ENCODE measurements around the gene DPP7.
"Not testable (repeated sequence)": the region's sequence is repeated elsewhere in the genome, so short reads cannot be mapped to it uniquely, and the experiment has no call there.

DPP7 gene

DNA sequence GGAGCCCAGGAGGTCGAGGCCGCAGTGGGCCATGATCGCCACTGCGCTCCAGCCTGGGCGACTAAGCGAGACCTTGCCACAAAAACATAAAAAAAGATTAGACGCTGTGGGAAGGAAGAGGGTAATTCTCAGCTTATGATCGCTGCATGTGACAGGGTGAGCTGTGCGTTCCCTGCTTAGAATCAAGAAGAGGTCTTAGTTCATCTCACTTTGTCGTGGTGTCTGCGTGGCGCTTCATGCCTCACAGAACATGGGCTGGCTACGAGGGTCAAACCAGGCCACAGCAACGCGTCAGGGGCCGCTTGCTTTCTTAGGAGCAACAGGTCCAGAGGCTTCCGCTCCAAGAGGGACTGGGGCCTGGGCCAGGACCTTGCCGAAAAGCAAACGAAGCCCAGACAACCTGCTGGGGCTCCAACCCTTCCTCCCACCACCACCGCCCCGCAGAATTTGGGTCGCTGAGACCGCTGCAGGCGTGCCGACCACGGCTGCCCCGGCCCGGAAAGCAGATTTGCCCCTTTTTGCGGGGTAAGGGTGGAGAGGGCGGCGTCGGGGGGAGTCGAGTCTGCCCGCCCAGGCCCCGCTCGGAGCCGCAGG lies 14.4 kb upstream of the DPP7 start:
- DNase-seq = no peak

DNA sequence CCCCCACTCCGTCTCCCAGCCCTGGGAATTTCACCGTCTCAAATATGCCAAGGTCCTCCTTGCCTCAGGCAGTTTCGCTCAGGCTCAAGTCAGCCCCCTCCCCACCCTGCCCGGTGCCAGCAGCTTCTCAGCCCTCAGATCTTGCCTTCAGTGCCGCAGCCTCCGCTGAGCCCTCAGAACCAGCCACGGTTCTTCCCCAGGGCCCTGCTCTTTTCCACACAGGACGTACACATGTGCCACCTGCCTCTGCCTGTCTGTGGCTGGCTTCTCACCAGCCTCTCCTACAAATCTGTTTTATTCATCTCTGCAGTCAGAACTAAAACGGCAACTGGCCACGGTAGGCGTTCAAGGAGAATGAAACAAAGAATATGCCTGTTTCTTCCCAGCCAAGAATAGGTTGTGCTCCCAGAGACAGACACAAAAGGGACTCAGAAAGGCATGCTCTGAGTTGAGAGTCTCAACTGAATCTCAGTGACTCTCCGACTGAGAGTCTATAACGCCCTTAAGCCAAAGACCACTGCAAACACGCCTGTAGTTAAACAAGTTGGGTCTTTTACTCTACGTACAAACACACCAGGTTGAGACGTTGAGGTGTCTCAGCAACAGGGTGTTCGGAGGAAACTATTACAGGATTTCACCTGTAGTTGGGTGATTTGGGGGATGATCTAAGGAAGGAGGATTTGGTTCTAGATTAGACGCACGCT lies 13.8 kb upstream of the DPP7 start:
- DNase-seq = no peak

DNA sequence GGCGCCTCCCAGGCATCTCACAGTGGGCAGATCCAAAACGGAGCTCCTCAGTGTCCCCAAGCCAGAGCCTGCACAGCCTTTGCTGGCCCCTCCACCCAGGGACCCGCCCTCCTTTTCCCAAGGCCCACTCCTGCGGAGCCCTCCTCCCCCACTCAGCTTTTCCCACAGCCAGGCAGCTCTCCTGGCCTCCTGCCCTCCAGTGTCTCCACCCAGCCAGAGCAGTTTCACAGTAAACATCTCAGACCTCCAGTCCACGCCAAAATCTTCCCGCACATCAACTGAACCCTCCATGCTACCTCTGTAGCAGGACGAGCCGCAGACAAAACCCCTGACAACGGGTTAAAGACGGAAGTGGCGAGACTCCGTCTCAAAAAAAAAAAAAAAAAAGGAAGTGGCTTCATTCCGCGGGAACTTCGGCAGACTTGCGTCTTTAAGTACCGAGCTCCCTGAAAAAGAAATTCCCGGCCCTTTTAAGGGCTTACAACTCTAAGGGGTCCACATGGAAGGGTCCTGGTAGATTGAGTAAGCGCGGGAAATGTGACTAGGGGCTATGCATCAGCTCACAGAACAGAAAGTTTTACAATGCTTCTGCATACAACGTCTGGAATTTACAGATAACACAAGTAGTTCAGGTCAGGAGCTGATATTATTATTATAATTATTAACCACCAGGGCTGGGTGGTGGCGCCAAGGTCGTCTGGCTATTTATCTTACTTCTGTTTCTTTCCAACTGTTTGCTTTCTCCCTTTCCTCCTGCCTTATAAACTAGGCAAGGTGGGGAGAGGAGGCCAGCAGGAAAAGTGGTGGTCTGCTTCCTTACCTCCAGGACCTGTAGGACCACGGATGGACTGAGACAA lies 13.0 kb upstream of the DPP7 start:
- DNase-seq = no peak

DNA sequence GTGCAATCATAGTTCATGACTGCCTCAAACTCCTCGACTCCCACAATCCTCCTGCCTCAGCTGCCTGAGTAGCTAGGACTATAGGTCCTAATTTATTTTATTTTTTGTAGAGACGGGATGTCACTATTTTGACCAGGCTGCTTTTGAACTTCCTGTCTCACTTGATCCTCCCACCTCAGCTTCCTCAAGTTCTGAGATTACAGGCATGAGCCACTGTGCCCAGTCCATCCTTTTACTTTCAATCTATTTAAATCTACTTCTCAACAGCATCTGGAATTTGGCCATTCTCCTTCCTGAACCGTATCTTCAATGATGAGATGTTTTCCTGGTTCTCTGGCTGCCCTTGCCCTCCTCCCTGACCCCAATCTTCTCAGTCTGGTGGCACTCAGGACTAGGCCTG lies 12.3 kb upstream of the DPP7 start:
- no peak for DNase-seq

DNA sequence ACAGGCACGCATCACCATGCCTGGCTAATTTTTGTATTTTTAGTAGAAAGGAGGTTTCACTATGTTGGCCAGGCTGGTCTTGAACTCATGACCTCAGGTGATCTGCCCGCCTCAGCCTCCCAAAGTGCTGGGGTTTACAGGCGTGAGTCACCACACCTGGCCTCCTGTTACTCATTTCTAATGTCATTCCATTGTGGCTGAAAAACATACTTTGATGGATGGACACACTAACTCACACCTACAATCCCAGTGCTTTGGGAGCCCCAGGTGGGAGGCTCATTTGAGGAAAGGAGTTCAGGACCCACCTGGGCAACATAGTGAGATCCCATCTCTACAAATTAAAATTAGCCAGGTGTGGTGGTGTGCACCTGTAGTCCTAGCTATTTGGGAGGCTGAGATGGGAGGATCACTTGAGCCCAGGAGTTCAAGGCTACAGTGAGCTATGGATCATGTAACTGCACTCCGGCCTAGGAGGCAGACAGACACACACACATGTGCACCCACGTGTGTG lies 9.5 kb upstream of the DPP7 start:
- not testable (repeated sequence) for DNase-seq

DNA sequence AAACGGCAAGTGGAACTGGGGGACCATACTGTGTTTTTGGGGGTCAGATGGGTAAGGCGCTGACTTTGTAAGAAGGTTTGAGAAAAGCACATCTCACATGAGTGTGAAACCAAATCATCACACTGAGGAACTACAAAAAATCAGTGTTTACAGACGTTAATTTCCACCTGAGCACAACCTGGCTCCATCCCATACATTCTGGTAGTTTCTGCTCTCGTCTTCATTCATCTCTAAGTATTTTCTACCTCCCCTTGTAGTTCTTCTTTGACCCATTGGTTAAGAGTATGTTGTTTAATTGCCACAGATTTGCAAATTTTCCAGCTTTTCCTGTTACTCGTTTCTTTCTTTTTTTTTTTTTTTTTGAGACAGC lies 8.9 kb upstream of the DPP7 start:
- DNase-seq = no peak

DNA sequence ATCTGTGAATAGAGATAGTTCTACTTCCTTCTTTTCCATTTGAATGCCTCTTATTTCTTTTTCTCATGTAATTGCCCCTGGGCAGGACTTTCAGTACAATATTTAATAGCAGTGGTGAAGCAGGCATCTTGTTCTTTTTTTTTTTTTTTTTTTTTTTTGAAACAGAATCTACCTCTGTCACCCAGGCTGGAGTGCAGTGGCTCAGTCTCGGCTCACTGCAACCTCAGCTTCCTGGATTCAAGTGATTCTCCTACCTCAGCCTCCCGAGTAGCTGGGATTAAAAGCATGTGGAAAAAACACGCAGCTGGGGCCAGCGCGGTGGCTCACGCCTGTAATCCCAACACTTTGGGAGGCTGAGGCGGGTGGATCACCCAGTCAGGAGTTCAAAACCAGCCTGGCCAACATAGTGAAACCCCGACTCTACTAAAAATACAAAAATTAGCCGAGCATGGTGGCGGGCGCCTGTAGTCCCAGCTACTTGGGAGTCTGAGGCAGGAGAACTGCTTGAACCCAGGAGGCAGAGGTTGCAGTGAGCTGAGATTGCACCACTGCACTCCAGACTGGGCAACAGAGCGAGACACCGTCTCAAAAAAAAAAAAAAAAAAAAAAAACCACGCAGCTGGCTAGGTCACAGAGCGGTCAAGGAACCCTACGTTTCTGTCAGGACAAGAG lies 8.4 kb upstream of the DPP7 start:
- DNase-seq = not testable (repeated sequence)

DNA sequence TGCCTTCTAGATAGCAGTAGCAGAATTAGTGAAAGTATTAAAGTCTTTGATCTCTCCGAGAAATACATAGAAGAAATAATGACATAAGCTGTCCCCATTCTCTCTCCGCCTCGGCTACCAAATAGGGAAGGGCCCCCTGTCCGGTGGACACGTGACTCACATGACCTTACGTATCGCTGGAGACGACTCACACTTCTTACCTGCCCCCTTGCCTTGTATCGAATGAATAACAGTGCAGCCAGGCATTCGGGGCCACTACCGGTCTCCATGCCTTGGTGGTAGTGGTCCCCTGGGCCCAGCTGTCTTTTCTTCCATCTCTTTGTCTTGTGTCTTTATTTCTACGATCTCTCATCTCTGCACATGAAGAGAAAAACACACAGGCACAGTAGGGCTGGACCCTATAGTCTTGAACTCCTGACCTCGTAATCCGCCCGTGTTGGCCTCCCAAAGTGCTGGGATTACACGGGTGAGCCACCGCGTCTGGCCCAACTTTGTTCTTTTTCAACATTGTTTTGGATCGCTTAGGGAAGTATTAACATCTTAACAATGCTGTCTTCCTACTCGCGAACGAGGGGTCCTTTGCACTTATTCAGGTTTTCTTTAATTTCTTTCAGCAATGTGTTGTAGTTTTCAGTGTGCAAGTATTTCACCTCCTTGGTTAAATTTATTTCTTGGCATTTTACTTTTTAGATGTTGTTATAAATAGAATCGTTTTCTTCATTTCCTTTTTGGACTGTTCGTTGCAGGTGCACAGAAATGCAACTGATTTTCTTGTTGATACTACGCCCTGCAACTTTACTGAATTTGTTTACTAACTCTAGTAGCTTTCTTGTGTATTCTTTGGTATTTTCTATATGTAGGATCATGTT lies 7.6 kb upstream of the DPP7 start:
- not testable (repeated sequence) for DNase-seq

DNA sequence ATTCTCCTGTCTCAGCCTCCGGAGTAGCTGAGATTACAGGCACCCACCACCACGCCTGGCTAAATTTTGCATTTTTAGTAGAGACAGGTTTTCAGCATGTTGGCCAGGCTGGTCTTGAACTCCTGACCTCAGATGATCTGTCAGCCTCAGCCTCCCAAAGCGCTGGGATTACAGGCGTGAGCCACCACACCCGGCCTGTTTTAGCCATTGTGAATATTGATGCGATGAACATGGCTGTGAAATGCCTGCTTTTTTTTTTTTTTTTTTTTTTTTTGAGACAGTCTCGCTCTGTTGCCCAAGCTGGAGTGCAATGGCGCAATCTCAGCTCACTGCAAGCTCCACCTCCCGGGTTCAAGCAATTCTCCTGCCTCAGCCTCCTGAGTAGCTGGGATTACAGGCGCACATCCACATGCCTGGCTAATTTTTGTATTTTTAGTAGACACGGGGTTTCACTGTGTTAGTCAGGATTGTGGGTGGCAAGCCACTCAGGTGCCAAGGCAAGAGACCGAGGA lies 3.6 kb upstream of the DPP7 start:
- DNase-seq = not testable (repeated sequence)

DNA sequence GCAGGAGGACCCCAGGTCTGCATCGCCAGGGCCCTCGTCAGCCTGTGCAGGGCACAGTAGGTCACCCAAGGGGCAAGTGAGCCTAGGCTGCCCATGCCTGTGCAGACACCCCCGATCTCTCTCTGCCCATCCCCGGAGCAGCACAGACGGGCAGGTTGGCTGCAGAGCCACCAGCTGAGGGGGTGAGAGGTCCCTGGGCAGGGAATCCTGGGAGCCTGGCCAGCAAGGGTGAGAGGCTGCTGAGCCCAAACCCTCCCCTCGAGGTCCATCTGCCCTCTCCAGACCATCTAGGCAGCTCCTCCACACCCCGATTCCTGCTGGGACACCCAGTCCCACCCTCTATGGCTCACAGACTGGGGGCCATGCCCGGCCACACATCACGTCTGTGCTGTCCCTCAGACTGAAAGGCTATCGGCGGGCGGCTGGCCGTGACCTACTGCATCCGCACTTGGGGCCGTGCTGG lies 2.8 kb upstream of the DPP7 start:
- DNase-seq = peak; percentile 45

DNA sequence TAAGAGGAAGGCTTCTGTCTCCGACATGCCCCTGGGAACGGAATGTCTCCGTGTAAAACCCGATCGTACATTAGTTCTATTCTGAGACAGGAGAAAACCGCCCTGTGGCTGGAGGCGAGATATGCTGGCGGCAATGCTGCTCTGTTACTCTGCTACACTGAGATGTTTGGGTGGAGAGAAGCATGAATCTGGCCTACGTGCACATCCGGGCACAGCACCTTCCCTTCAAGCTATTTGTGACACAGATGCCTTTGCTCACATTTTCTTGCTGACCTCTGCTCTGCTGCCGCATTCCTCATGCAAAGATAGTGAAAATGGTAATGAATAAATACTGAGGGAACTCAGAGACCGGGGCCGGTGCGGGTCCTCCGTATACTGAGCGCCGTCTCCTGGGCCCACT lies 2.2 kb upstream of the DPP7 start:
- peak; percentile 48 for DNase-seq

DNA sequence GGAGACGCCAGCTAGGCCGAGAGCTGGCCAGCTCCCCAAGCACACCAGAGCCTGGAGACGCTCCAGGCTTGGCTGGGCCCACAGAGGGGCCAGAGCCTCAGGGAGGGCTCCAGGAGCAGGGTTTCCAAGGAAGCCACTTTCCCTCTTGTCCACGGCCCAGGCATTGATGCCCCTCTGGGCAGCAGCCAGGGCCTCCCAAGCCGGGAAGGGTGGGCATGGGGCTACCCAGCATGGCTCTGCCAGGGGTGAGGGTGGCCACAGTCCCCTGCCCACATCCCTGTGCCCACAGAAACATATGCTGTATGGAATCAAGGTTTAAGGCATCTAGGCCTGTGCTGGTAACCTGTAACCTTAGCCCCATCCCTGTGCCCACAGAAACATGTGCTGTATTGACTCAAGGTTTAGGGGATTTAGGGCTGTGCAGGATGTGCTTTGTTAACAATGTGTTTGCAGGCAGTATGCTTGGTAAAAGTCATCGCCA lies 1.5 kb upstream of the DPP7 start:
- DNase-seq = no peak

DNA sequence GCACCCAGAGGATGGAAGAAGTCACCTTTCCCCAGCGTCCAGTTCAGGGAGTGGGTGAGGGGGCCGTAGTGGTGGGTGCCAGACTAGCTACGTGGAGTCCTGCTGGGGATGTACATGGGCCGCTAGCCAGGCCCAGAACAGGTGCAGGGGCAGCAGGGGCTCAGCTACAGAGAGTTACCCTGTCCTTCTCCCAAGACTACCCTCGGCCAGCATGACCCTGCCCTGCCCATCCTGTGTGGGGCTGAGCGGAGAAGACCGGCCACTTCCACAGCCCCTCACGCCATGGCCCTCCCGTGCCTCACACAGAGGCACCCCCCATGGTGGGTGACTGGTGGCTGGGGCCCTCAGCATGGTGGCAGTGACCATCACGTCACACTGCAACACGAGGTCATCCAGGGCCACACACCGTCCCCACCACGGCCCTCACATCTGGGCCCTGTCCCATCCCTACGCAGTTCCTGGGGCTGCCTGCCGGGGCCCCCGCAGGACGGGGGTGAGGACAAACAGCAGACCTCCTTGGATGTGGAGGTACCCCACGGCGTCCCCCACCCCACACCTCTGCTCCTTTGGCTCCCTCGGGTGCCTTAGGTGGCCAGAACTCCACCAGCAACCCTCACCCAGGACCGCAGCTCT lies 977 bp upstream of the DPP7 start:
- no peak for DNase-seq

DNA sequence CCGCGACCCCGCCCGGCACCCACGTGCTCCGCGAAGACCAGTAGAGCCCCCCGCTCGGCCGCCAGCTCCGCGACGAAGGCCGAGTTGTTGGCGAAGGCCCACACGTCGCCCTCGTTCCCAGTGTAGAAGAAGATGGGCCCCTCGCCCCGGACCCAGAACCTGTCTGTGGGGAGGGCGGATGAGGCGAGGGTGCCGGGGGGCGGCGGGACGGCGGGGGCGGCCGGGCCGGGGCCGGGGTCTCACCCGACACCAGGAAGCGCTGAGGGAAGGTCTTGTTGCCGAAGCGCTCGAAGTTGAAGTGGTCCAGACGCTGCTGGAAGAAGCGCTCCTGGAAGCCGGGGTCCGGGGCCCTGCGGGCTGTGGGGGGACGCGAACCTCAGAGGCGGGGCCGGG lies 317 bp downstream of the DPP7 start:
- no peak for DNase-seq

DNA sequence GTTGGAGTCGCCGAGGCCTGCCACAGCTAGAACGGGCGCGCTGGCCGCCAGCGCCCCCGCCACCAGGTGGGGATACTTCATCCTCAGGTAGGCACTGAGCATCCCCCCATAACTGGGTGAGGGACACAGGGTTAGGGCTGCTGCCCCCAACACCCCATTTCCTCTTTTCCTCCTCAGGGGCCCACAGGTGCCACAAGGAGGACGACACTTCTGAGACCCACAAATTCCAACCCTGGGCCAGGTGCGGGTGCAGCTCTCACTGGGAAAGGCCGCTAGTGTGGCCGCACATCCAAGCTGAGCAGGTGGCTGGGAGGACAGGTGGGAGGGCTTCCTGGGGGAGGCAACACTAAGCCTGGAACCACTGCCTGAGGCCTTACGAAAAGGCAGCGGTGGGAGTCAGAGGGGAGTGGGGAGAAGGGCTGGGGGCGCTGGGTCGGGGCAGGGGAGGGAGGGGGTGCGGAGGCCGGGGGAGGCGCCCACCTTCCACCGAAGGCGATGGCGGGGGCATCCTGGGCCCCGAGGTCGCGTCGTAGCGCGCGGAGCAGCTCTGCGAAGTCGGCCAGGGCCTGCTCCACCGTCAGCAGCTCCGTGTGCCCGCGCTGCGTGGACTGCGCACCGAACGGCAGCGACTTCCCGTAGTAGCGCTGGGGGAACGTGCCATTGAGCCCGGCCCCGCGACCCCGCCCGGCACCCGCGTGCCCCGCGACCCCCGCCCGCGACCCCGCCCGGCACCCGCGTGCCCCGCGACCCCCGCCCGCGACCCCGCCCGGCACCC lies 961 bp downstream of the DPP7 start:
- DNase-seq = no peak

DNA sequence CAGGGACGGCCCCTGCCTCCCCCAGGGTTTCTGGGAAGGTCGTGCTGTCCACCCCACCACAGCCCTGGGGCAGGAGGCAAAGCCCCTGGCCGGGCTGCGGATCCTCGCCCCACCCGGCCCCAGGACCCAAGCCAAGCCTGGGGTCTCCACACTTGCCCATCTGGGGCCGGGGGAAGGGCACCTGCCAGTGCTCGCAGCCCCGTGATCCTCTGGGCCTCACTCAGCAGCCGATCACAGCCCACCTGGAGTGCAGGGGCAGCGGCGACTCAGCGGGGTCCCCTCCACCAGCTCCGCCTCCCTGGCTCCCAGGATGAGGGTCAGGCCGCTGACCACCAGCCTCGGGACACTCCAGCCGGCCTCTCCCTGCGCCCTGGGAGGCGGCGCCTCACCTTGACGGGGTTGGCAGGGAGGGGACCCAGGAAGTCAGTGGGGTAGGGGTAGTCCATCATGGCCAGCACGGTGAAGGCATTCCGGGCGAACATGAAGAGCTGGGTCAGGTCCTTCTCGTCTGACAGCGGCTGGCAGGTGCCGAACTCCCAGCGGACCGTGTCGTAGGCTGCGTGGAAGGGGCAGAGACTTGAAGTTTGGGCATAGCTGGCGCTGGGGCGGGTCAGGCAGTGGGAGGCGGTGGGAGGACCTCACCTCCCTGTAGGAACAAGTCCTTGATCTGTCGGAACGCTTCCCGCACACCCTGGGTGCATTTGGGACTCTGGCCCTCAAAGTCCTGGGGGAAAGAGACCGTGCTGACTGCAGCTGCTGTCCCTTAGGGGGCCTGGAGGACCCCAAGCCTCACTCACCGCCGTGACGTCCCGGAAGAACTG lies 1.8 kb downstream of the DPP7 start:
- no peak for DNase-seq

DNA sequence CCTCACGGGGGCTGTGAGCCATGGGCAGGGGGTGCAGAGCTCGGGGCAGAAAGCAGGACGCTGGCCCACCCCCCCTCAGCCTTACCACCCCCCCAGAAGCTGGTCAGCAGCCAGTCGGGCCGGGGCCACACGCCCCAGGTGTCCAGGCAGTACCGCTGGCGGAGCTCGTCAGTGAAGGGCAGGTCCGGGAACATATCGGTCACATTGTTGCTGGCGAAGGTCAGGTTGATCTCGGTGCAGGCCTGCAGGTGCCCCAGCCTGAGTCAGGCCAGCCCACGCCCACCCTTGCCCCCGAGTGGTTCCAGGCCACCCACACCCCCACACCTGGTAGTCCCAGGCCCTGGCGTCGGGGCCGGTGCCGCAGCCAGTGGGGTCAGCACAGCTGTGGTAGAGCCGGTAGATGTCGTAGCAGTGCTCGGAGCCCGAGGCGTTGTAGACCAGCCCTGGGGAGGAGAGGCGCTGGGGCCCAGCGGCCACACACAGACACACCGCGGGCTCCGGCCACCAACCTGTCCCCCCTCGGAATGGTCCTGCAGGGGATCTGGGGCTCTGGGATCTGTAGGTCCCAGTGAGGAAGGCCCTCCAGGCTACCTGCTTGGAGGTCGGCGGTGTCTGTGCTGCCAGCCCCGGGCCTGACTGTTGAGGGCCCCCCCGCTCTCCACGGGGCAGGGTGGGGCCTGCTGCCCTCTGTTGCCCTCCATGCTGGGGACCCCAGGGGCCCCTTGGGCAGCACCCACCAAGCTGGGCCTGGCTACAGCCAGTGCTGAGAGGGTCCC lies 2.6 kb downstream of the DPP7 start:
- DNase-seq = no peak

DNA sequence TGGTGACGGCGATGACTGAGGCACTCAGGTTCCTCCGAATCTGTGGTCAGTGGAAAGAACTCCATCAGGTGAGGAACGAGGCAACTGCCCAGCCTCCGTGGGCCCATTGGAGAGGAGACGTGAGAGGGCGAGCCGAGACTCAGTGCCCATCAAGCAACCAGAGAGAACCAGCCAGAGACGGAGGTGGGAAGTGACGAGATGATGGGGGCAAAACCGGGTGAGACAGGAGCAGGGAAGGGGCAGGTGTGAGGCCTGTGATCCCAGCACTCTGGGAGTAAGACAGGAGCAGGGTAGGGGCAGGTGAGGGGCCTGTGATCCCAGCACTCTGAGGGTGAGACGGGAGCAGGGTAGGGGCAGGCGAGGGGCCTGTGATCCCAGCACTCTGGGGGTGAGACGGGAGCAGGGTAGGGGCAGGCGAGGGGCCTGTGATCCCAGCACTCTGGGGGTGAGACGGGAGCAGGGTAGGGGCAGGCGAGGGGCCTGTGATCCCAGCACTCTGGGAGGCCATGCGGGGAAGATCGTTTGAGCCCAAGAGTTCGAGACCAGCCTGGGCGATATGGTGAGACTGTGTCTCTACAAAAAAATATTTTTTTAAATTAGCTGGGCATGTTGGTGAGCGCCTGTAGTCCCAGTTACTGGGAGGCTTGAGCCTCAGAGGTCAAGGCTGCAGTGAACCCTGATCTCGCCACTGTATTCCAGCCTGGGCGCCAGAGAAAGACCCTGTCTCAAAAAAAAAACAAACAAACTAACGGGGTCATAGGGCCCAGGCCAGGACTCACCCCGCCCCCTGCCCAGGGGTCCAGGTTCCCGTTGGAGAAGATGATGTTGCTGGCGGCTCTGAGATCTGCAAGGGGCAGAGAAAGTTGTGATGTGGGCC lies 3.4 kb downstream of the DPP7 start:
- DNase-seq = no peak

All from islet precursor cell (in vitro differentiated cells).